Spleen (tissue), 11 donors: ENCODE data around the gene KIF3C. TPM values are rescaled to one million over a fixed set of nuclear protein-coding genes. Genes with fewer than 3 reads are reported as not detected.

Source experiments
- DNase-seq: peaks from one replicate; pipeline ENCODE4 v3.0.0-alpha.2; 2020
- H3K27ac ChIP-seq, 8 donors: fragments of 200-600 bp; sonication (generic) in 7 of 8; 1 replicate in 4 of 8; 2 replicates in 4 of 8; pipeline versions ENCODE4 v1.5.0 to v1.8.0; 2016 to 2021; ENCODE audit warnings: inconsistent platforms in 4 of 8, mild to moderate bottlenecking in 4 of 8, moderate library complexity in 1 of 8
- H3K27me3 ChIP-seq, 7 donors: fragments of 200-600 bp; sonication (generic) in 6 of 7; replicated peaks in 1 of 7; 1 replicate in 4 of 7; 2 replicates in 3 of 7; pipeline versions ENCODE4 v1.5.0 to v1.8.0; 2016 to 2021; ENCODE audit warnings: inconsistent platforms in 3 of 7, mild to moderate bottlenecking in 1 of 7
- H3K36me3 ChIP-seq, 6 donors: fragments of 200-600 bp; sonication (generic) in 5 of 6; 1 replicate in 4 of 6; 2 replicates in 2 of 6; pipeline versions ENCODE4 v1.5.0 to v1.8.0; 2016 to 2021; ENCODE audit warnings: inconsistent platforms in 2 of 6
- H3K4me1 ChIP-seq, 6 donors: fragments of 200-600 bp; sonication (generic) in 5 of 6; 1 replicate in 3 of 6; 2 replicates in 3 of 6; pipeline versions ENCODE4 v1.5.0 to v1.8.0; 2016 to 2021; ENCODE audit warnings: inconsistent platforms in 3 of 6
- H3K4me3 ChIP-seq, 8 donors: fragments of 200-600 bp; sonication (generic) in 7 of 8; 1 replicate in 4 of 8; 2 replicates in 4 of 8; pipeline versions ENCODE4 v1.5.0 to v1.8.0; 2016 to 2021; ENCODE audit warnings: inconsistent platforms in 4 of 8, mild to moderate bottlenecking in 4 of 8, moderate library complexity in 2 of 8
- H3K9me3 ChIP-seq, 8 donors: fragments of 200-600 bp; sonication (generic) in 7 of 8; 1 replicate in 4 of 8; 2 replicates in 4 of 8; pipeline versions ENCODE4 v1.5.0 to v1.8.0; 2016 to 2021; ENCODE audit warnings: inconsistent platforms in 4 of 8
- CTCF ChIP-seq, 11 experiments: fragments of 200-600 bp in 7 of 11; fragments of 450-650 bp in 4 of 11; sonication (generic) in 4 of 11; IDR thresholded peaks in 8 of 11; conservative IDR thresholded peaks in 3 of 11; 1 replicate in 7 of 11; 2 replicates in 4 of 11; pipeline versions ENCODE4 v1.4.0 to v1.8.0; 2016 to 2021; ENCODE audit warnings: antibody characterized with exemption in 11 of 11, inconsistent platforms in 4 of 11, mild to moderate bottlenecking in 1 of 11
- POLR2A ChIP-seq, 3 donors: fragments of 450-650 bp; IDR thresholded peaks; one replicate each; pipeline ENCODE4 v1.5.1; 2017; ENCODE audit warnings: antibody characterized with exemption in 3 of 3, mild to moderate bottlenecking in 1 of 3
- POLR2AphosphoS5 ChIP-seq, 3 donors: sonication (generic); formaldehyde crosslinking; IDR thresholded peaks; one replicate each; pipeline ENCODE4 v1.5.1; 2017; ENCODE audit warnings: antibody characterized with exemption in 3 of 3
- WGBS, 5 donors: extraction: QIAGEN DNeasy Blood & Tissue Kit in 3 of 5; methylation state at CpG; one replicate each; pipeline versions ENCODE4 v1.1.5 to v1.1.7; 2013 to 2018; 5-methylcytosine and 5-hydroxymethylcytosine counted together
- intact Hi-C: fragments of 100-400 bp; cut with DNase I; formaldehyde crosslinking; loops from one replicate; pipeline ENCODE4 v1.15.0; 2023; ENCODE audit warnings: low total_unique reads
- polyA plus RNA-seq, 3 donors: library from polyadenylated mRNA; stranded (reverse); fragments of 200-250 nt; gene quantifications; one replicate each; pipeline ENCODE4 v1.2.1, GENCODE V29; 2013
- total RNA-seq, 7 donors: library from RNA; depleted of rRNA in 3 of 7; stranded (reverse); fragments of >200 nt in 3 of 7; fragmentation: NEBNext Ultra II Directional in 4 of 7; extraction: Animal tissue kit (Norgen Biotek cat#: 25700) in 4 of 7; gene quantifications; one replicate each; pipeline versions ENCODE4 v1.1.0 to v1.2.1, GENCODE V29; 2016 to 2021
- donor health status: healthy with polysubstance abuse.
- donor health status: DM: no; HTN: no; CAD: no; lungs with moderate emphysema.
- donor health status: DM: no; HTN: no; CAD: no.
- donor health status: Bipolar disorder and iron deficiency.
- donor health status: healthy.
- donor health status: DM: no; HTN: no; CAD: no.
- donor health status: DM: yes; HTN: yes; CAD: no.

The KIF3C gene
- total and polyA plus RNA-seq, 10 donors = 0.33 to 6.5 (median 3.8) TPM

- Histone ChIP-seq H3K27me3 (no peaks in the 10 kb centered on the region), H3K4me3 (peak overlapping the region in 1 of 8 donors; percentile 64), H3K4me1 (peaks cover 0 to 23% (median 17%) of the 10 kb centered on the region in 6 donors), H3K36me3 (no peaks in the 10 kb centered on the region), H3K27ac (peak overlapping the region in 7 of 8 donors; percentile 12 to 81 (median 48)), H3K9me3 (no peaks in the 10 kb centered on the region)
- TF ChIP-seq POLR2A (IDR thresholded peaks at IDR 0.05) (no peak), POLR2AphosphoS5 (IDR thresholded peaks at IDR 0.05) (no peak), CTCF (IDR thresholded peaks at IDR 0.05 in 8 of 11, conservative IDR thresholded peaks at IDR 0.05 in 3 of 11) (no peak)
- DNase-seq = no peak
- 46 to 67% (median 54%) methylated on average over 3 of the region's 3 CpGs for WGBS, 5 donors
- intact Hi-C loops = loop anchor here (10.0 kb wide), 1 partner anchor 153 kb away; no protein-coding TSS in a partner anchor
These were observed 9.7 kb upstream of the KIF3C start for GRCh38 chr2:25991965-25992364.

DNA sequence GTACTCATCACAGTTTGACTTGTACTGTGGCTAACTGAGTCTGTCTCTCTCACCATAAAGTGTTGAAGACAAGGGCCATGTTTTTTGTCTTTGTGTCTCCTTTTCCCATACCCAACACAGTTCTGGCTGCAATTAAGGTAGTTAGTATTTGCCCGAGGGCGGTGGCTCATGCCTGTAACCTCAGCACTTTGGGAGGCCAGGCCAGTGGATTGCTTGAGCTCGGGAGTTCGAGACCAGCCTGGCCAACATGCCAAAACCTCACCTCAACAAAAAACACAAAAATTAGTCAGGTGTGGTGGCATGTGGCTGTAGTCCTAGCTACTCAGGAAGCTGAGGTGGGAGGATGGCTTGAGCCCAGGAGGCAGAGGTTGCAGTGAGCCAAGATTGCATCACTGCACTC is 6.9 kb upstream of the KIF3C start:
- WGBS, 5 donors = 67 to 95% (median 88%) methylated on average over 4 of the region's 4 CpGs
- Histone ChIP-seq H3K27me3 (no peaks in the 10 kb centered on the region), H3K9me3 (no peaks in the 10 kb centered on the region), H3K36me3 (no peaks in the 10 kb centered on the region), H3K4me1 (peaks cover 0 to 23% (median 17%) of the 10 kb centered on the region in 6 donors), H3K4me3 (no peak overlapping the region), H3K27ac (no peak overlapping the region)
- DNase-seq = peak; percentile 24
- intact Hi-C loops = no loop called here
- TF ChIP-seq CTCF (IDR thresholded peaks at IDR 0.05 in 8 of 11, conservative IDR thresholded peaks at IDR 0.05 in 3 of 11) (no peak), POLR2AphosphoS5 (IDR thresholded peaks at IDR 0.05) (no peak), POLR2A (IDR thresholded peaks at IDR 0.05) (no peak)

GRCh38 chr2:25988134-25988533 is 5.8 kb upstream of the KIF3C start:
- H3K36me3 ChIP-seq = no peaks in the 10 kb centered on the region
- H3K4me1 ChIP-seq = peaks cover 0 to 25% (median 17%) of the 10 kb centered on the region in 6 donors
- WGBS, 5 donors = 87 to 93% (median 91%) methylated on average over 9 of the region's 9 CpGs
- no peak overlapping the region for H3K4me3 ChIP-seq
- intact Hi-C loops = no loop called here
- no peaks in the 10 kb centered on the region for H3K9me3 ChIP-seq
- DNase-seq = peak; percentile 41
- TF ChIP-seq POLR2AphosphoS5 (IDR thresholded peaks at IDR 0.05) = no peak
- no peaks in the 10 kb centered on the region for H3K27me3 ChIP-seq
- no peak overlapping the region for H3K27ac ChIP-seq

DNA sequence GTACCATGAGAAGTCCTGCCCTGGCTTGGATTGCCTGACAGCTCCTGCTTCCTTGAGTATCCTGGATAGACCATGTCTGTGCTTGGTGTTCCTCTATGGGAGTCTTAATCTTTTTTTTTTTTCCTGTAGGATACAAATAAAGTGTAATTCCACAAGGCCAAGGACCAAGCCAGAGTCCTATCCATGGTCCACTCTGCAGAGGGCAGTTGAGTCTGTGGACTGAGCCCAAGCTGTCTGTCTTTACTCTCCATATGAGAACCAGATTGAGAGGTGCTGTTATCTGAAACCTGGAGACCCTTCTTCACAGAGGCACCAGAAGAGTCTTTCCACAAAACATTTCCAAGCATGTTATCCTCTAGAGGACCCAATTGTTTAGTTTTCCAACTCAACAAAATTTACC is 1.4 kb upstream of the KIF3C start:
- Histone ChIP-seq H3K27me3 (peaks cover 0 to 5% (median 0%) of the 10 kb centered on the region in 7 donors), H3K4me1 (peaks cover 3 to 42% (median 27%) of the 10 kb centered on the region in 6 donors), H3K36me3 (no peaks in the 10 kb centered on the region), H3K9me3 (no peaks in the 10 kb centered on the region), H3K27ac (no peak overlapping the region), H3K4me3 (no peak overlapping the region)
- peak; percentile 6 for DNase-seq
- no peak for TF ChIP-seq POLR2A (IDR thresholded peaks at IDR 0.05)
- intact Hi-C loops = no loop called here

- Histone ChIP-seq H3K27me3 (peaks cover 0 to 5% (median 0%) of the 10 kb centered on the region in 7 donors), H3K9me3 (no peaks in the 10 kb centered on the region), H3K27ac (peak overlapping the region in 4 of 8 donors; percentile 56 to 88 (median 74)), H3K4me3 (peak overlapping the region; percentile 67 to 93 (median 84)), H3K4me1 (peaks cover 3 to 50% (median 30%) of the 10 kb centered on the region in 6 donors), H3K36me3 (no peaks in the 10 kb centered on the region)
- TF ChIP-seq CTCF (IDR thresholded peaks at IDR 0.05 in 8 of 11, conservative IDR thresholded peaks at IDR 0.05 in 3 of 11) (no peak), POLR2AphosphoS5 (IDR thresholded peaks at IDR 0.05) (no peak), POLR2A (IDR thresholded peaks at IDR 0.05) (no peak)
- no peak for DNase-seq
- WGBS, 5 donors = 65 to 77% (median 72%) methylated on average over 15 of the region's 15 CpGs
- intact Hi-C loops = no loop called here
These were observed 627 bp upstream of the KIF3C start for GRCh38 chr2:25982968-25983280.
